IPS-18c (cell line): ENCODE results near the gene TTYH3.

Experiments
- H3K4me3 ChIP-seq: 2 replicates; pipeline ENCODE4 v1.7.0; 2013; ENCODE audit warnings: low read depth, mild to moderate bottlenecking, low read length, moderate library complexity; ENCODE audit not compliant: insufficient read depth
- H3K9me3 ChIP-seq: one replicate; pipeline ENCODE4 v1.6.1; 2013; ENCODE audit warnings: mild to moderate bottlenecking, low read length, moderate library complexity; ENCODE audit not compliant: control insufficient read depth, insufficient read depth

The TTYH3 gene

GRCh38 chr7:2611922-2612321 is 19.9 kb upstream of the TTYH3 start:
- H3K4me3 ChIP-seq, result no peak overlapping the region
- H3K9me3 ChIP-seq, result peaks cover 5% of the 10 kb centered on the region

GRCh38 chr7:2612445-2613097 is 19.2 kb upstream of the TTYH3 start:
- H3K4me3 ChIP-seq, result no peak overlapping the region

GRCh38 chr7:2613098-2613930 is 18.5 kb upstream of the TTYH3 start:
- Histone ChIP-seq H3K9me3 (peaks cover 5% of the 10 kb centered on the region), H3K4me3 (no peak overlapping the region)

More at GRCh38 chr7:2612445-2613097, 19.2 kb upstream of the TTYH3 start:
- H3K9me3 ChIP-seq, result peaks cover 5% of the 10 kb centered on the region

- H3K4me3 ChIP-seq, result no peak overlapping the region
Measured at GRCh38 chr7:2613931-2614600, 17.7 kb upstream of the TTYH3 start.

GRCh38 chr7:2614631-2615330 is 17.0 kb upstream of the TTYH3 start:
- peaks cover 5% of the 10 kb centered on the region for H3K9me3 ChIP-seq
- H3K4me3 ChIP-seq, result no peak overlapping the region

More at GRCh38 chr7:2613931-2614600, 17.7 kb upstream of the TTYH3 start:
- H3K9me3 ChIP-seq, result peaks cover 5% of the 10 kb centered on the region

- H3K9me3 ChIP-seq, result peaks cover 4% of the 10 kb centered on the region
- no peak overlapping the region for H3K4me3 ChIP-seq
Measured at GRCh38 chr7:2616387-2617324, 15.1 kb upstream of the TTYH3 start.

GRCh38 chr7:2617325-2617905 is 14.4 kb upstream of the TTYH3 start:
- no peak overlapping the region for H3K4me3 ChIP-seq
- H3K9me3 ChIP-seq, result peaks cover 2% of the 10 kb centered on the region

- H3K4me3 ChIP-seq, result no peak overlapping the region
- peaks cover 2% of the 10 kb centered on the region for H3K9me3 ChIP-seq
Measured at GRCh38 chr7:2619116-2619515, 12.7 kb upstream of the TTYH3 start.

GRCh38 chr7:2621061-2621828 is 10.5 kb upstream of the TTYH3 start:
- H3K4me3 ChIP-seq, result no peak overlapping the region
- H3K9me3 ChIP-seq, result peaks cover 1% of the 10 kb centered on the region

- Histone ChIP-seq H3K4me3 (no peak overlapping the region), H3K9me3 (no peaks in the 10 kb centered on the region)
Measured at GRCh38 chr7:2621948-2622640, 9.7 kb upstream of the TTYH3 start.

- H3K9me3 ChIP-seq, result no peaks in the 10 kb centered on the region
- no peak overlapping the region for H3K4me3 ChIP-seq
Measured at GRCh38 chr7:2622869-2623697, 8.7 kb upstream of the TTYH3 start.

GRCh38 chr7:2623698-2624014 is 8.1 kb upstream of the TTYH3 start:
- Histone ChIP-seq H3K9me3 (no peaks in the 10 kb centered on the region), H3K4me3 (no peak overlapping the region)

- Histone ChIP-seq H3K4me3 (no peak overlapping the region), H3K9me3 (no peaks in the 10 kb centered on the region)
Measured at GRCh38 chr7:2624293-2624886, 7.4 kb upstream of the TTYH3 start.

- Histone ChIP-seq H3K4me3 (no peak overlapping the region), H3K9me3 (no peaks in the 10 kb centered on the region)
Measured at GRCh38 chr7:2626498-2627117, 5.2 kb upstream of the TTYH3 start.
